Thoracic aorta (tissue), 2 donors: Measurements from ENCODE around the gene TP53INP2. TPM values are rescaled to one million over a fixed set of nuclear protein-coding genes. Genes with fewer than 3 reads are reported as not detected.

Experiments
- ATAC-seq: fragments of 150-250 bp; one replicate; pipeline ENCODE4 v1.8.0; 2017; ENCODE audit warnings: low read depth; ENCODE audit not compliant: insufficient number of reproducible peaks, low FRiP score
- DNase-seq: peaks from one replicate; pipeline ENCODE4 v3.0.0-alpha.2; 2020; ENCODE audit warnings: low spot score
- H3K27ac ChIP-seq, 2 donors: fragments of 200-600 bp; sonication (generic); 1 replicate in 1 of 2; 2 replicates in 1 of 2; pipeline ENCODE4 v1.5.1; 2016; ENCODE audit warnings: mild to moderate bottlenecking in 2 of 2, moderate library complexity in 2 of 2
- H3K27me3 ChIP-seq: fragments of 200-600 bp; sonication (generic); replicated peaks from 2 replicates; pipeline ENCODE4 v1.6.0; 2016; ENCODE audit warnings: mild to moderate bottlenecking; ENCODE audit not compliant: insufficient read depth
- H3K36me3 ChIP-seq: fragments of 200-600 bp; sonication (generic); one replicate; pipeline ENCODE4 v1.5.1; 2016
- H3K4me1 ChIP-seq, 2 donors: fragments of 200-600 bp; sonication (generic); 1 replicate in 1 of 2; 2 replicates in 1 of 2; pipeline versions ENCODE4 v1.5.1 to v1.6.0; 2016; ENCODE audit warnings: low read depth in 2 of 2, mild to moderate bottlenecking in 1 of 2; ENCODE audit not compliant: control insufficient read depth in 1 of 2
- H3K4me3 ChIP-seq: fragments of 200-600 bp; sonication (generic); 2 replicates; pipeline ENCODE4 v1.5.1; 2016; ENCODE audit warnings: mild to moderate bottlenecking
- H3K9me3 ChIP-seq: fragments of 200-600 bp; sonication (generic); 2 replicates; pipeline ENCODE4 v1.5.1; 2016
- CTCF ChIP-seq: fragments of 200-600 bp; sonication (generic); IDR thresholded peaks from one replicate; pipeline ENCODE4 v1.5.1; 2019; ENCODE audit warnings: antibody characterized with exemption
- total RNA-seq, 2 donors: library from RNA; depleted of rRNA; stranded (reverse); fragments of >200 nt; gene quantifications; one replicate each; pipeline versions ENCODE4 v1.1.0 to v1.2.3, GENCODE V29; 2016

The TP53INP2 gene
- total RNA-seq, 2 donors from 2014 or later = 14.4 to 27.7 TPM

GRCh38 chr20:34673412-34673811 lies 30.7 kb upstream of the TP53INP2 start:
- Histone ChIP-seq H3K27me3 (no peaks in the 10 kb centered on the region), H3K4me3 (no peak overlapping the region)

GRCh38 chr20:34675561-34675960 lies 28.6 kb upstream of the TP53INP2 start:
- no peak for TF ChIP-seq CTCF
- Histone ChIP-seq H3K4me1 (peaks cover 5 to 11% of the 10 kb centered on the region in 2 donors), H3K27ac (no peak overlapping the region), H3K4me3 (no peak overlapping the region), H3K27me3 (no peaks in the 10 kb centered on the region), H3K36me3 (no peaks in the 10 kb centered on the region), H3K9me3 (no peaks in the 10 kb centered on the region)
- DNase-seq = no peak
- ATAC-seq = no peak

More at GRCh38 chr20:34673412-34673811, 30.7 kb upstream of the TP53INP2 start:
- Histone ChIP-seq H3K9me3 (no peaks in the 10 kb centered on the region), H3K27ac (no peak overlapping the region), H3K4me1 (peaks cover 5 to 11% of the 10 kb centered on the region in 2 donors), H3K36me3 (no peaks in the 10 kb centered on the region)
- no peak for DNase-seq
- TF ChIP-seq CTCF = no peak
- ATAC-seq = no peak

GRCh38 chr20:34675993-34676641 lies 28.0 kb upstream of the TP53INP2 start:
- peak overlapping the region; percentile 65 for H3K27ac ChIP-seq
- peak overlapping the region; percentile 97 for H3K4me3 ChIP-seq
- no peak for TF ChIP-seq CTCF

GRCh38 chr20:34676642-34677373 lies 27.3 kb upstream of the TP53INP2 start, which contains the start of gene PIGU:
Gene PIGU (minus strand): TSS chr20:34677092. CDS start chr20:34677085, 7 bp downstream.
- no peaks in the 10 kb centered on the region for H3K9me3 ChIP-seq
- no peaks in the 10 kb centered on the region for H3K36me3 ChIP-seq
- peak; percentile 99 for ATAC-seq
- no peaks in the 10 kb centered on the region for H3K27me3 ChIP-seq
- peak within 1 kb of the TSS; percentile 65 for H3K27ac ChIP-seq
- DNase-seq = peak; percentile 74
- peak; percentile 43 for TF ChIP-seq CTCF
- H3K4me1 ChIP-seq = peaks cover 5 to 11% of the 10 kb centered on the region in 2 donors
- H3K4me3 ChIP-seq = peak within 1 kb of the TSS; percentile 97

More at GRCh38 chr20:34675993-34676641, 28.0 kb upstream of the TP53INP2 start:
- no peak for ATAC-seq
- DNase-seq = no peak
- H3K36me3 ChIP-seq = no peaks in the 10 kb centered on the region
- H3K27me3 ChIP-seq = no peaks in the 10 kb centered on the region
- no peaks in the 10 kb centered on the region for H3K9me3 ChIP-seq
- H3K4me1 ChIP-seq = peaks cover 5 to 11% of the 10 kb centered on the region in 2 donors

- H3K4me3 ChIP-seq = no peak overlapping the region
- H3K27me3 ChIP-seq = no peaks in the 10 kb centered on the region
- H3K4me1 ChIP-seq = peaks cover 5 to 11% of the 10 kb centered on the region in 2 donors
- DNase-seq = no peak
- no peak for TF ChIP-seq CTCF
- no peak for ATAC-seq
- H3K9me3 ChIP-seq = no peaks in the 10 kb centered on the region
- H3K27ac ChIP-seq = no peak overlapping the region
- H3K36me3 ChIP-seq = no peaks in the 10 kb centered on the region
Measured at GRCh38 chr20:34680586-34681175, 23.5 kb upstream of the TP53INP2 start.
